HEK293T (cell line): Measurements from ENCODE around the gene PIK3R4.

Experiments
- BHLHE40 ChIP-seq: fragments of 450-650 bp; IDR thresholded peaks from 2 replicates; pipeline ENCODE4 v1.6.1; 2016; ENCODE audit warnings: mild to moderate bottlenecking, moderate library complexity, borderline replicate concordance
- ELF4 ChIP-seq: fragments of 450-650 bp; IDR thresholded peaks from 2 replicates; pipeline ENCODE4 v1.6.1; 2017; ENCODE audit warnings: antibody characterized with exemption
- FOXA1 ChIP-seq: fragments of 450-650 bp; IDR thresholded peaks from 2 replicates; pipeline ENCODE4 v1.6.1; 2016; ENCODE audit warnings: mild to moderate bottlenecking
- FOXK2 ChIP-seq: fragments of 450-650 bp; IDR thresholded peaks from 2 replicates; pipeline ENCODE4 v1.6.1; 2016; ENCODE audit warnings: mild to moderate bottlenecking
- FOXM1 ChIP-seq: fragments of 450-650 bp; IDR thresholded peaks from 2 replicates; pipeline ENCODE4 v1.6.1; 2017; ENCODE audit warnings: mild to moderate bottlenecking, borderline replicate concordance
- HDGF ChIP-seq: fragments of 450-650 bp; IDR thresholded peaks from 2 replicates; pipeline ENCODE4 v1.6.1; 2017; ENCODE audit warnings: antibody characterized with exemption, borderline replicate concordance
- NFRKB ChIP-seq: fragments of 450-650 bp; IDR thresholded peaks from 2 replicates; pipeline ENCODE4 v1.6.1; 2016; ENCODE audit warnings: mild to moderate bottlenecking, moderate library complexity
- SP1 ChIP-seq: fragments of 450-650 bp; IDR thresholded peaks from 2 replicates; pipeline ENCODE4 v1.6.1; 2017
- SUZ12 ChIP-seq: fragments of 450-650 bp; IDR thresholded peaks from 2 replicates; pipeline ENCODE4 v1.6.1; 2016; ENCODE audit warnings: mild to moderate bottlenecking
- TARDBP ChIP-seq: fragments of 450-650 bp; IDR thresholded peaks from 2 replicates; pipeline ENCODE4 v1.6.1; 2016

DNA sequence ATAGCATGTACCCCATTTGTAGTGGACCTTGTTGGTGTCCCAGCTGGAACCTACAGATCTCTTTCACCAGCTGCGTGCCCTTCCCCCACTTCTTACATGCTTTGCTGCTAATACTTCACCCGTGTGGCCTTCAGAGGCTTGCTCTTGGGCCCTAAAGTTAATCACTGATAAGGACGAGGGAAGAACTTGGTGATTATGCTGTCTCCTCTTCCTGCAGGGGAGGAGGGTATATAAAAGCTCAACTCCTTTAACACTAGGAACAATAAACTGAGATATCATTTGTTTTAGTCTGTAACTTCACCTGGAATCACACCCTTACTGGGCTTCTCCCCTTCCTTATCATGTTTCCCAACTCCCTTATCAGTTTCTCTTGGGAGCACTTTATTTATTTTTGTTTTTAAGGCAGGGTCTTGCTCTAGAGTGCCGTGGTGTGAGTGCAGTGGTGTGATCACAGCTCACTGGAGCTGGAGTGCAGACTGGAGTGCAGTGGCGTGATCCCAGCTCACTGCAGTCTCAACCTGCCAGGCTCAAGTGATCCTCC, 43.2 kb upstream of the PIK3R4 start:
- TF ChIP-seq SP1, result no peak
- TF ChIP-seq FOXK2, result no peak
- no peak for TF ChIP-seq BHLHE40
- TF ChIP-seq NFRKB, result no peak
- no peak for TF ChIP-seq ELF4
- no peak for TF ChIP-seq TARDBP
- no peak for TF ChIP-seq FOXA1
- no peak for TF ChIP-seq SUZ12
- TF ChIP-seq HDGF, result no peak
- TF ChIP-seq FOXM1, result no peak
